ENCODE data around the gene RPL35.

Gene RPL35

GRCh38 chr9:124875501-124875900, 13.7 kb upstream of the RPL35 start:
- DNase-seq, result no peak

GRCh38 chr9:124873664-124874063, 11.9 kb upstream of the RPL35 start:
- DNase-seq, result peak; percentile 24

GRCh38 chr9:124871156-124871561, 9.4 kb upstream of the RPL35 start:
- no peak for DNase-seq

- no peak for DNase-seq
Observed at GRCh38 chr9:124870723-124871122, 9.0 kb upstream of the RPL35 start.

GRCh38 chr9:124869986-124870560, 8.3 kb upstream of the RPL35 start:
- peak; percentile 92 for DNase-seq

- peak; percentile 42 for DNase-seq
Observed at GRCh38 chr9:124869466-124869985, 7.8 kb upstream of the RPL35 start.

GRCh38 chr9:124868511-124869465, 7.0 kb upstream of the RPL35 start:
- DNase-seq, result peak; percentile 91

GRCh38 chr9:124863371-124863871, 1.7 kb upstream of the RPL35 start:
- no peak for DNase-seq

GRCh38 chr9:124860582-124861341, 995 bp downstream of the RPL35 start:
- DNase-seq, result no peak

GRCh38 chr9:124859803-124860581, 1.8 kb downstream of the RPL35 start:
- no peak for DNase-seq

GRCh38 chr9:124858330-124859046, 3.3 kb downstream of the RPL35 start:
- no peak for DNase-seq

GRCh38 chr9:124857533-124858162, 4.1 kb downstream of the RPL35 start:
- no peak for DNase-seq

- peak; percentile 34 for DNase-seq
Observed at GRCh38 chr9:124855944-124856765, 5.6 kb downstream of the RPL35 start.

- DNase-seq, result no peak
Observed at GRCh38 chr9:124855566-124855943, 6.2 kb downstream of the RPL35 start.

GRCh38 chr9:124854822-124855221, 6.9 kb downstream of the RPL35 start:
- DNase-seq, result no peak

GRCh38 chr9:124854161-124854560, 7.6 kb downstream of the RPL35 start:
- DNase-seq, result no peak

- no peak for DNase-seq
Observed at GRCh38 chr9:124853605-124854143, 8.1 kb downstream of the RPL35 start.

GRCh38 chr9:124852829-124853531, 8.8 kb downstream of the RPL35 start, which contains the start of gene WDR38:
Gene WDR38, plus strand, starts transcription at chr9:124853460. Its CDS starts 72 bp downstream, at chr9:124853532.
- DNase-seq, result peak; percentile 77
